ENCODE data around the gene ZC3H14. TPM values are rescaled to one million over a fixed set of nuclear protein-coding genes. Genes with fewer than 3 reads are reported as not detected.
A peak's percentile ranks its signal among the peaks of the same experiment; 100 is the strongest.

Gene ZC3H14
- total and polyA plus RNA-seq, 12 donors: 24.5 to 49.4 (median 38.0) TPM

DNA sequence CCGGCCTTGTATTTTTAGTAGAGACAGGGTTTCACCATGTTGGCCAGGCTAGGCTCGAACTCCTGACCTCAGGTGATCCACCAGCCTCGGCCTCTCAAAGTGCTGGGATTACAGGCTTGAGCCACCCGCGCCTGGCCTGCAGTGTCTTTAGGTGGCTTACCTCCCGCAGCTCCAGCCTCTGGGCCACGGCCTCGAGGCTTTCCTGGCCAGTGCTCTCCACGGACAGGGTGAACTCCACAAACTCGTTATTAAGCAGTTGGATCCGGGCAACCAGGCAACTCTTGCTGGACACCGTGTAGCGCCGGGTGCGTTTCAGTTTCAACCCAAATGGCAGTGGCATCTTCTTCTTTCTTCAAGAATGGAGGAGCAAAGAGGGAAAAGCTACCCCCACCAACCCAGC, 12.8 kb upstream of the ZC3H14 start:
- intact Hi-C loops (cut with DNase I): loop anchor here in 3 of 10 donors (5.0 to 10.0 kb wide), 2 partner anchors 58 to 165 kb away; partner anchors contain the start of gene SPATA7 (in 2 of the 3)
- no peak for DNase-seq
- Histone ChIP-seq H3K4me1 (peaks cover 0 to 76% (median 46%) of the 10 kb centered on the region in 9 donors), H3K27me3 (peaks cover 0 to 43% (median 0%) of the 10 kb centered on the region in 7 donors), H3K4me3 (peak overlapping the region in 3 of 10 donors; percentile 82 to 90 (median 86)), H3K36me3 (peaks cover 0 to 55% (median 8%) of the 10 kb centered on the region in 9 donors), H3K27ac (no peak overlapping the region), H3K9me3 (no peaks in the 10 kb centered on the region)
- 94 to 96% methylated on average over 15 of the region's 15 CpGs for WGBS, 2 donors
- no peak for ATAC-seq
- TF ChIP-seq, protein P1, sequence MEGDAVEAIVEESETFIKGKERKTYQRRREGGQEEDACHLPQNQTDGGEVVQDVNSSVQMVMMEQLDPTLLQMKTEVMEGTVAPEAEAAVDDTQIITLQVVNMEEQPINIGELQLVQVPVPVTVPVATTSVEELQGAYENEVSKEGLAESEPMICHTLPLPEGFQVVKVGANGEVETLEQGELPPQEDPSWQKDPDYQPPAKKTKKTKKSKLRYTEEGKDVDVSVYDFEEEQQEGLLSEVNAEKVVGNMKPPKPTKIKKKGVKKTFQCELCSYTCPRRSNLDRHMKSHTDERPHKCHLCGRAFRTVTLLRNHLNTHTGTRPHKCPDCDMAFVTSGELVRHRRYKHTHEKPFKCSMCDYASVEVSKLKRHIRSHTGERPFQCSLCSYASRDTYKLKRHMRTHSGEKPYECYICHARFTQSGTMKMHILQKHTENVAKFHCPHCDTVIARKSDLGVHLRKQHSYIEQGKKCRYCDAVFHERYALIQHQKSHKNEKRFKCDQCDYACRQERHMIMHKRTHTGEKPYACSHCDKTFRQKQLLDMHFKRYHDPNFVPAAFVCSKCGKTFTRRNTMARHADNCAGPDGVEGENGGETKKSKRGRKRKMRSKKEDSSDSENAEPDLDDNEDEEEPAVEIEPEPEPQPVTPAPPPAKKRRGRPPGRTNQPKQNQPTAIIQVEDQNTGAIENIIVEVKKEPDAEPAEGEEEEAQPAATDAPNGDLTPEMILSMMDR (IDR thresholded peaks at IDR 0.05): no peak

DNA sequence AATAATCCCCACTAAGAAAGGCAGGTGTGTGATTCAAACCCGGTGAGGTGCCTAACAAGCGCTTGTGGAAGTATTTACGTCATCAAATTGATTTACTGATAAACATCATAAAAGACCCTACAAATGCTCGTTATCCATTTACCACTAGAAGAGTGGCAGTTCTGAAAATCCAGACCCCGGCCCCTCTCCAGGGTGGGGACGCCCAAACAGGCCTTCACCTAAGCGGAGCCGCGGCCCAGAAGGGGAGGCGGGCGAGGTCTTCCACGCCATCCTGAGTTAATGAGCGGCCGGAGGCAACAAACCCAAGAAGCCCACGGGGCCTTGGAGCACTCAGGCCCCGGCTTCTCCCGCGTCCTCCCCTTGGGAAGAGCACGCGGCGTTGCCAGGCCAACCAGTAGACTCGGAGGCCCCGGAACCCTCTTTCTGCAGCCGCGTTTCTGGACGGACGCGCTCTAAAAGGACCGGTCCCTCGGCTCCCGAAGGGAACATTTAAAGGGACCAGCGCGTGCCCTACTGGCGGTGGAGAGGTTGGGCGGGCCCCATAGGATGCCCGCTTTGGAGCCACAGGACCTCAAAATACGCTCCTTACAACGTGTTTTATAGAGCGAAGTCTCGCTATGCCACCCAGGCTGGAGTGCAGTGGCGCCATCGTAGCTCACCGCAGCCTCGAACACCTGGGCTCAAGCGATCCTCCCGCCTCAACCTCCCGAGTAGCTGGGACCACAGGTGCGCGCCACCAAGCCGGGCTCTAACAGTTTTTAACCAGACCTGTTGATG, 11.6 kb upstream of the ZC3H14 start:
- intact Hi-C loops (cut with DNase I): loop anchor here in 3 of 10 donors (5.0 to 10.0 kb wide), 2 partner anchors 59 to 166 kb away; partner anchors contain the start of gene SPATA7 (in 2 of the 3)
- WGBS, 2 donors: 5 to 6% methylated on average over 50 of the region's 50 CpGs
- TF ChIP-seq, protein P1 (IDR thresholded peaks at IDR 0.05): peak in 7 of 9 donors; percentile 20 to 64 (median 47)

DNA sequence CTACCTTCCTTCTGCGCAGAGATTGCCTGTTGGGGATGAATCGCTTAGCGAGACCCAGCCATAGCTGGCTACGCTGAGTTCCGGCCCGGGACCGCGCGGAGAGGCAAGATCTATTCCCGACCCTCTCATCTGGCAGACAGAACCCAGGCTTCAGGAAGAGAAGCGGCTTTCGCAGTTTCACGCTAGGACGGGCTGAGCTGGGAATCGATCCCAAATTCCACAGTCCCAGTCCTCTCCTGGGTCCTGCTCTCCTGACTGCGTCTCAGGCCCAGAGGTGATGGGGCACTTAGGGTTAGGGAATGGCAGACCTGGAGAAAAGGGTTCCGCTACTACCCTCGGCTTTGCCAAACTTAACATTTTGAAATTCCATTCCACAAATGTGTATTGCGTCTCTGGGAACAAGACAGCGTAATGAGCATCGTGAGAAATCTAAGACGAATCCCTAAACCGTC, 10.8 kb upstream of the ZC3H14 start:
- intact Hi-C loops (cut with DNase I): loop anchor here in 3 of 10 donors (2.0 to 10.0 kb wide), 3 partner anchors 59 to 167 kb away; partner anchors contain the start of gene SPATA7 (in 2 of the 3)
- Histone ChIP-seq H3K27me3 (peaks cover 0 to 62% (median 0%) of the 10 kb centered on the region in 7 donors), H3K4me1 (peaks cover 3 to 79% (median 56%) of the 10 kb centered on the region in 9 donors), H3K27ac (peak overlapping the region; percentile 26 to 82 (median 76)), H3K9me3 (no peaks in the 10 kb centered on the region), H3K4me3 (peak overlapping the region; percentile 16 to 90 (median 78)), H3K36me3 (peaks cover 0 to 36% (median 0%) of the 10 kb centered on the region in 9 donors)
- TF ChIP-seq, protein P1 (IDR thresholded peaks at IDR 0.05): no peak
- DNase-seq (peak in 1 of 2 donors; percentile 30), ATAC-seq (peak in 7 of 8 donors; percentile 6 to 56 (median 41))
- WGBS, 2 donors: 2 to 3% methylated on average over 23 of the region's 23 CpGs

More for the DNA sequence above, 11.6 kb upstream of the ZC3H14 start:
- Histone ChIP-seq H3K27me3 (peaks cover 0 to 55% (median 0%) of the 10 kb centered on the region in 7 donors), H3K4me1 (peaks cover 3 to 86% (median 54%) of the 10 kb centered on the region in 9 donors), H3K27ac (peak overlapping the region; percentile 26 to 82 (median 76)), H3K9me3 (no peaks in the 10 kb centered on the region), H3K4me3 (peak overlapping the region; percentile 16 to 90 (median 78)), H3K36me3 (peaks cover 0 to 43% (median 2%) of the 10 kb centered on the region in 9 donors)
- ATAC-seq (peak; percentile 72 to 91 (median 84)), DNase-seq (peak; percentile 81 to 87)

DNA sequence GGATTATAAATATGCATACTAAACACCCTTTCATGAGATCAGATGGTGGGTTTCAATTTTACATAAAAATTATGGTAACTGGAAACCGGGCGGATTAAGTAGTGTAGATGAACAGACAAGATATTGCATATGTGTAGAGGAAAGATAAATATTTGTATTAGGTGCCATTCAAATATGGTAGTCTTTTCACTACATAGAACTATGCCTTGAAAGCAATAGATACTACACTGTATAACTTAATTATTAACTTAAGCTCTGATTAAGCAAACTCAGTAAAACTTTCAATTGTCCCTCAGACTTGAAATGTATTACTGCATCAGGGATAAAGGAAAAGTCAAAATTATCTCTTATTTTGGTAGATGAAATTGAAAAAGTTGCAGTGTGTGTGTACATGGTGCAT, 10.0 kb upstream of the ZC3H14 start:
- Histone ChIP-seq H3K27me3 (peaks cover 0 to 62% (median 0%) of the 10 kb centered on the region in 7 donors), H3K36me3 (peaks cover 0 to 27% (median 0%) of the 10 kb centered on the region in 9 donors), H3K4me1 (peaks cover 3 to 72% (median 53%) of the 10 kb centered on the region in 9 donors), H3K4me3 (peak overlapping the region in 5 of 10 donors; percentile 80 to 90 (median 83)), H3K9me3 (no peaks in the 10 kb centered on the region), H3K27ac (peak overlapping the region in 5 of 10 donors; percentile 39 to 94 (median 77))
- no peak for ATAC-seq
- intact Hi-C loops (cut with DNase I): loop anchor here in 3 of 10 donors (2.0 to 10.0 kb wide), 3 partner anchors 60 to 168 kb away; partner anchors contain the start of gene SPATA7 (in 2 of the 3)
- WGBS, 2 donors: 62 to 63% methylated on average over 2 of the region's 2 CpGs
- TF ChIP-seq, protein P1 (IDR thresholded peaks at IDR 0.05): no peak
- DNase-seq: no peak
